Neutrophil (primary cell): ENCODE results near the gene MANEA.
"Not testable (repeated sequence)": the region's sequence is repeated elsewhere in the genome, so short reads cannot be mapped to it uniquely, and the experiment has no call there.

Experiments used
- H3K27ac ChIP-seq: fragments of 200-600 bp; sonication (generic); 2 replicates; pipeline ENCODE4 v1.5.1; 2016; ENCODE audit warnings: mild to moderate bottlenecking, moderate library complexity
- H3K27me3 ChIP-seq: fragments of 200-600 bp; sonication (generic); 2 replicates; pipeline ENCODE4 v1.6.0; 2016; ENCODE audit warnings: mild to moderate bottlenecking
- H3K36me3 ChIP-seq: fragments of 200-600 bp; sonication (generic); 2 replicates; pipeline ENCODE4 v1.5.1; 2017
- H3K4me1 ChIP-seq, 2 experiments: fragments of 200-600 bp in 1 of 2; sonication (generic) in 1 of 2; 1 replicate in 1 of 2; 2 replicates in 1 of 2; pipeline versions ENCODE4 v1.5.1 to v1.6.1; 2013 to 2016; ENCODE audit warnings: low read depth in 1 of 2, low read length in 1 of 2, mild to moderate bottlenecking in 1 of 2, moderate library complexity in 1 of 2; ENCODE audit not compliant: control insufficient read depth in 1 of 2, insufficient read depth in 1 of 2
- H3K4me3 ChIP-seq, 2 experiments: fragments of 200-600 bp in 1 of 2; sonication (generic) in 1 of 2; 1 replicate in 1 of 2; 2 replicates in 1 of 2; pipeline ENCODE4 v1.5.1; 2013 to 2016; ENCODE audit warnings: low read depth in 1 of 2, low read length in 1 of 2, mild to moderate bottlenecking in 1 of 2, moderate library complexity in 1 of 2
- H3K9me3 ChIP-seq: fragments of 200-600 bp; sonication (generic); 2 replicates; pipeline ENCODE4 v1.5.1; 2016
- TF ChIP-seq, protein P1 (sequence below): fragments of 200-600 bp; sonication (generic); IDR thresholded peaks from 2 replicates; pipeline ENCODE4 v1.5.1; 2016; ENCODE audit warnings: antibody characterized with exemption

Gene MANEA

DNA sequence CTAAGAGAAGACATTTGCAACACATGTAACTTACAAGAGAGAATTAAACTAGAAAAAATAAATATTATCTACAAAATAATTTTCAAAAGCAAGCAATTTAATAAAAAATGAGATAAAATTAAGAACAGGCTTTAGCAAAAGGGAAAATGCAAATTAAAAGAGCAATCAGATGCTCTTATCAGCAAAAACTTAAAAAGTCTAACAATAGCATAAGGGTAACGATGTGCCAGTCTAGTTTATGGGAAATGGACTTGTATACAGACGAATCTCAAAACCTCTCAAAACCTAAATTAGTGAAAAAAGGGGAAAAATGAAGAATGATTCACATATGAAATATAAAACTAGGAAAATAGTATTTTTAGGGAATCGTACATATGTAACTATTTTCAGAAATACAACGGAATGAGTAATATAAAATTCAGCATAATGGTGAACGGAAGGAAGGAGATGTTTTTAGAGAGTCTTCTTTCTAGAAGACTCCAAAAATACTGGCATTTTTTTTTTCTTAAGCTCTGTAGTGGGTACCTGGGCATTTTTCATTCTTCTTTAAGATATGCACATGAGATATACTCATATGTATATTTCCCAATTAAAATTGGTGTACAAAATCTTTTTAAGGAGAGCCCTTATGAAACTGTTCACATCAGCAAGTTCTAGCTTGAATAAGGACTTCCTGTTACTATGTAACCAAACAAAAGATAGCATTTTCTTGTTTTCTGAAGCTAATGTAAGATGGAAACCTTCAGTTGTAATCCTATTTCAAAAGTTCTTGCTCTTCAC, 927 bp upstream of the MANEA start:
- peaks cover 47 to 54% of the 10 kb centered on the region in 2 experiments for H3K4me1 ChIP-seq
- no peaks in the 10 kb centered on the region for H3K27me3 ChIP-seq
- no peaks in the 10 kb centered on the region for H3K36me3 ChIP-seq
- H3K4me3 ChIP-seq, result peak overlapping the region; percentile 79 to 85
- TF ChIP-seq, protein P1, sequence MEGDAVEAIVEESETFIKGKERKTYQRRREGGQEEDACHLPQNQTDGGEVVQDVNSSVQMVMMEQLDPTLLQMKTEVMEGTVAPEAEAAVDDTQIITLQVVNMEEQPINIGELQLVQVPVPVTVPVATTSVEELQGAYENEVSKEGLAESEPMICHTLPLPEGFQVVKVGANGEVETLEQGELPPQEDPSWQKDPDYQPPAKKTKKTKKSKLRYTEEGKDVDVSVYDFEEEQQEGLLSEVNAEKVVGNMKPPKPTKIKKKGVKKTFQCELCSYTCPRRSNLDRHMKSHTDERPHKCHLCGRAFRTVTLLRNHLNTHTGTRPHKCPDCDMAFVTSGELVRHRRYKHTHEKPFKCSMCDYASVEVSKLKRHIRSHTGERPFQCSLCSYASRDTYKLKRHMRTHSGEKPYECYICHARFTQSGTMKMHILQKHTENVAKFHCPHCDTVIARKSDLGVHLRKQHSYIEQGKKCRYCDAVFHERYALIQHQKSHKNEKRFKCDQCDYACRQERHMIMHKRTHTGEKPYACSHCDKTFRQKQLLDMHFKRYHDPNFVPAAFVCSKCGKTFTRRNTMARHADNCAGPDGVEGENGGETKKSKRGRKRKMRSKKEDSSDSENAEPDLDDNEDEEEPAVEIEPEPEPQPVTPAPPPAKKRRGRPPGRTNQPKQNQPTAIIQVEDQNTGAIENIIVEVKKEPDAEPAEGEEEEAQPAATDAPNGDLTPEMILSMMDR, result no peak
- H3K27ac ChIP-seq, result peak overlapping the region; percentile 82
- H3K9me3 ChIP-seq, result no peaks in the 10 kb centered on the region

GRCh38 chr6:95576998-95577303, 384 bp upstream of the MANEA start:
- TF ChIP-seq, protein P1, result no peak
- H3K9me3 ChIP-seq, result no peaks in the 10 kb centered on the region
- peaks cover 41 to 49% of the 10 kb centered on the region in 2 experiments for H3K4me1 ChIP-seq
- H3K27me3 ChIP-seq, result no peaks in the 10 kb centered on the region
- H3K4me3 ChIP-seq, result peak overlapping the region; percentile 79 to 85
- H3K36me3 ChIP-seq, result no peaks in the 10 kb centered on the region
- peak overlapping the region; percentile 82 for H3K27ac ChIP-seq

DNA sequence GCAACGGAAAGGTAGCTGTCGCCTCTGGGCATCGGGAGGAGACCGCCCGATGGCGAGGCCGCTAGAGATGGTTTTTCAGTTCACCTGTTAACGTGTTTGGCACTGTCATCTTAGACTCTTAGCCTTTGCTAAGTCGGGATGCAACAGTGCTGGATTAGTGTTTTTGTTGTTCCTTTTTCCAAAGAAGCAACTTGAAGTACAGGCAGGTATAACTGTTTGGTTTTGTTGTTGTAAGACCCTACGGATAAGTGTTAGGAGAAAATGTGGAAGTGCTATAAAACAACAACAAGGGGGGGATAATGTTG, 723 bp downstream of the MANEA start:
- Histone ChIP-seq H3K27ac (peak overlapping the region; percentile 82), H3K4me3 (peak overlapping the region; percentile 79 to 85), H3K9me3 (no peaks in the 10 kb centered on the region), H3K4me1 (peaks cover 30 to 38% of the 10 kb centered on the region in 2 experiments), H3K27me3 (no peaks in the 10 kb centered on the region), H3K36me3 (no peaks in the 10 kb centered on the region)
- TF ChIP-seq, protein P1, result no peak

DNA sequence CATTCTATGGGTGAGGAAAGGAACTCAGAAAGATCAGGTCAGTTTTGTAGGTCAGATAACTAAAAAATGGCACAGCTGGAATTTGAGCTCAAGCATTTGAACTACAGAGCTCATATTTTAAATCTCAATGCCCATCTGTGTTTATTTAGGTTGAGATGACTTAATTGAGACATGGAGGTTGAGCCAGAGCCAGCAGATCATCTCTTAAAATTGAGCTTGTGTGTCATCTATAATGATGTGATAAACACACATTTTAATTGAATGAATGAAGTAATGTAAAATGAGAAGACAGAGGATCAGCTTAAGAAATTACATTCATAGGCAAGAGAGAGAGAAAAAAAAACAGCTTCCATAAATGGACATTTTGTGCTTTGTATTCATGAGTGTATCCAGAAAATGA, 3.7 kb downstream of the MANEA start:
- no peaks in the 10 kb centered on the region for H3K36me3 ChIP-seq
- TF ChIP-seq, protein P1, result no peak
- H3K27me3 ChIP-seq, result no peaks in the 10 kb centered on the region
- no peak overlapping the region for H3K27ac ChIP-seq
- no peak overlapping the region for H3K4me3 ChIP-seq
- peaks cover 14 to 16% of the 10 kb centered on the region in 2 experiments for H3K4me1 ChIP-seq
- H3K9me3 ChIP-seq, result peaks cover 13% of the 10 kb centered on the region

DNA sequence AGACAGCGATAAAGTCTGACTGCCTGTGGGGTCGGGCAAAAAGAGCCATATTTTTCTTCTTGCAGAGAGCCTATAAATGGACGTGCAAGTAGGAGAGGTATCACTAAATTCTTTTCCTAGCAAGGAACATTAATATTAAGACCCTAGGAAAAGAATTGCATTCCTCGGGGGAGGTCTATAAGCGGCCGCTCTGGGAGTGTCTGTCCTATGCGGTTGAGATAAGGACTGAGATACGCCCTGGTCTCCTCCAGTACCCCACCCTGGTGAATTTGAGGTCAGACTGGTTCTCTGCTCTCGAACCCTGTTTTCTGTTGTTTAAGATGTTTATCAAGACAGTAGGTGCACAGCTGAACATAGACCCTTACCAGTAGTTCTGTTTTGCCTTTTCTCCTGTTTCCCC, 6.9 kb downstream of the MANEA start:
- not testable (repeated sequence) for H3K36me3 ChIP-seq, H3K27ac ChIP-seq, H3K4me1 ChIP-seq, H3K4me3 ChIP-seq, H3K27me3 ChIP-seq
- H3K9me3 ChIP-seq, result peaks cover 13% of the 10 kb centered on the region

GRCh38 chr6:95587989-95588388, 10.7 kb downstream of the MANEA start:
- Histone ChIP-seq H3K9me3 (peaks cover 13% of the 10 kb centered on the region), H3K4me1 (peaks cover 0 to 4% of the 10 kb centered on the region in 2 experiments), H3K27me3 (no peaks in the 10 kb centered on the region), H3K4me3 (no peak overlapping the region), H3K27ac (no peak overlapping the region), H3K36me3 (peaks cover 4% of the 10 kb centered on the region)
- TF ChIP-seq, protein P1, result no peak
